HL-60 (cell line): ENCODE measurements around the gene PIK3R4.

Experiments used
- DNase-seq, 2 experiments: peaks; one replicate each; pipeline ENCODE4 v3.0.0-alpha.2; 2010 to 2020; ENCODE audit warnings: low read depth in 1 of 2, low spot score in 1 of 2
- H3K27ac ChIP-seq: fragments of 250-450 bp; sonication (Bioruptor Pico); replicated peaks from 2 replicates; pipeline ENCODE4 v1.5.1; 2020; ENCODE audit warnings: mild to moderate bottlenecking, moderate library complexity
- H3K27me3 ChIP-seq: fragments of 250-450 bp; sonication (Bioruptor Pico); 2 replicates; pipeline ENCODE4 v1.5.1; 2021; ENCODE audit warnings: mild to moderate bottlenecking, moderate library complexity; ENCODE audit not compliant: insufficient read depth, poor library complexity, severe bottlenecking
- H3K4me3 ChIP-seq: replicated peaks from 2 replicates; pipeline ENCODE4 v1.5.1; 2011; ENCODE audit warnings: mild to moderate bottlenecking, control low read depth, low read length; ENCODE audit not compliant: insufficient read depth
- GABPA ChIP-seq: IDR thresholded peaks from 2 replicates; pipeline ENCODE4 v1.6.1; 2012; ENCODE audit warnings: low read depth
- POLR2AphosphoS5 ChIP-seq: IDR thresholded peaks from 2 replicates; pipeline ENCODE4 v1.6.1; 2012; ENCODE audit warnings: low read depth
- SPI1 ChIP-seq: IDR thresholded peaks from 2 replicates; pipeline ENCODE4 v1.6.1; 2012; ENCODE audit warnings: low read depth, mild to moderate bottlenecking, borderline replicate concordance
- TF ChIP-seq, protein P1 (sequence below): IDR thresholded peaks from 2 replicates; pipeline ENCODE4 v1.6.1; 2012; ENCODE audit warnings: low read depth; ENCODE audit not compliant: insufficient replicate concordance
- TF ChIP-seq, protein P2 (sequence below): IDR thresholded peaks from one replicate; pipeline ENCODE4 v1.5.1; 2011; ENCODE audit warnings: low read length, control low read depth, inconsistent platforms; ENCODE audit not compliant: insufficient read depth

The PIK3R4 gene

DNA sequence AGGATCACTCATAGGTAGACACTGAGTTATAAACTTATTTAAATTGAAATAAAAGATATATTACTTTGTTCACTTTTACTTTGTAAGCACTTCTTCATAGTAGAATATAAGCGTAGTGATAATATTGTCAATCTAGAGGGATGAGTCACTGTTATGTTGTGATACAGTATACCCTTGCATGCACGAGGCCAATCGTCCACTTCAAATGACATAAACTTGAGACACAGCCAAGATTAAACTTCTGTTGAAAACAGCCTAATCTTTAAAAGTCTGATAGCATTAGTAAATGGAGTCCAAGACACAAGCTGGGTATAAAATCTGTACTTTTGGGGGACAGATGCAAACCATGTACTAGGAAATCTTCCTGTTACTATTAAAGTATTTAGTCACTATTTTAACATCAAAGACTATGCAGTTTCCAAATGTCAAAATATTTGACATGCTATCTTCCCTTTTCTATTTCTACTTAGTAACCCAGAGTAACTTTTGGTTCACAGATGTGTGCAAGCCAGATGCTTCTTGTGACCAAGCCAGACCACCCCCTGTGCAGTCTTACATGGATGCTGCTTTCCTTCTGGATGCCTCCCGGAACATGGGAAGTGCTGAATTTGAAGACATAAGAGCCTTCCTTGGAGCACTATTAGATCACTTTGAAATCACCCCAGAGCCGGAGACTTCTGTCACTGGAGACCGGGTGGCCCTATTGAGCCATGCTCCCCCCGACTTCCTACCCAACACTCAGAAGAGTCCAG is 85.3 kb downstream of the PIK3R4 start:
- Histone ChIP-seq H3K27me3 (no peaks in the 10 kb centered on the region), H3K4me3 (no peak overlapping the region), H3K27ac (no peak overlapping the region)
- no peak for DNase-seq
- TF ChIP-seq, protein P1, sequence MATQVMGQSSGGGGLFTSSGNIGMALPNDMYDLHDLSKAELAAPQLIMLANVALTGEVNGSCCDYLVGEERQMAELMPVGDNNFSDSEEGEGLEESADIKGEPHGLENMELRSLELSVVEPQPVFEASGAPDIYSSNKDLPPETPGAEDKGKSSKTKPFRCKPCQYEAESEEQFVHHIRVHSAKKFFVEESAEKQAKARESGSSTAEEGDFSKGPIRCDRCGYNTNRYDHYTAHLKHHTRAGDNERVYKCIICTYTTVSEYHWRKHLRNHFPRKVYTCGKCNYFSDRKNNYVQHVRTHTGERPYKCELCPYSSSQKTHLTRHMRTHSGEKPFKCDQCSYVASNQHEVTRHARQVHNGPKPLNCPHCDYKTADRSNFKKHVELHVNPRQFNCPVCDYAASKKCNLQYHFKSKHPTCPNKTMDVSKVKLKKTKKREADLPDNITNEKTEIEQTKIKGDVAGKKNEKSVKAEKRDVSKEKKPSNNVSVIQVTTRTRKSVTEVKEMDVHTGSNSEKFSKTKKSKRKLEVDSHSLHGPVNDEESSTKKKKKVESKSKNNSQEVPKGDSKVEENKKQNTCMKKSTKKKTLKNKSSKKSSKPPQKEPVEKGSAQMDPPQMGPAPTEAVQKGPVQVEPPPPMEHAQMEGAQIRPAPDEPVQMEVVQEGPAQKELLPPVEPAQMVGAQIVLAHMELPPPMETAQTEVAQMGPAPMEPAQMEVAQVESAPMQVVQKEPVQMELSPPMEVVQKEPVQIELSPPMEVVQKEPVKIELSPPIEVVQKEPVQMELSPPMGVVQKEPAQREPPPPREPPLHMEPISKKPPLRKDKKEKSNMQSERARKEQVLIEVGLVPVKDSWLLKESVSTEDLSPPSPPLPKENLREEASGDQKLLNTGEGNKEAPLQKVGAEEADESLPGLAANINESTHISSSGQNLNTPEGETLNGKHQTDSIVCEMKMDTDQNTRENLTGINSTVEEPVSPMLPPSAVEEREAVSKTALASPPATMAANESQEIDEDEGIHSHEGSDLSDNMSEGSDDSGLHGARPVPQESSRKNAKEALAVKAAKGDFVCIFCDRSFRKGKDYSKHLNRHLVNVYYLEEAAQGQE, result no peak

DNA sequence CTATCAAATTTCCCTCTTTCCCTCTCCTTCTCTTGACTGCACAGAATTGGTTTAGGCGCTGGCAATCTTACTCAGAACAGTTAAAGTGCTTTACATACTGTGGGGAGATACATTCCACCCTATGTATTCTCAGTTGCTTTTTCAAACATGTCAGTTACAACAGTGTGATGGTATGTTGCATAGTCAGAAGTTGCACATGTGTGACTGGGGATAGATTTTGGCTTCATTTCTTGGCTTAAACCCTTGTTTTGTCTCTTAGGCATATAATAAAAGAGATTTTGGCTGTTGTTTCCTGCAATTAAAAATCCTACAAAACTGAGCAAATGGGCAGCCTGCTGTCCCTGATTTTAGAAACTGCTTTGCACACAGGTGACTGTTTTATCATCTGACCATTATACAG is 86.7 kb downstream of the PIK3R4 start:
- Histone ChIP-seq H3K4me3 (no peak overlapping the region), H3K27ac (no peak overlapping the region), H3K27me3 (no peaks in the 10 kb centered on the region)
- no peak for TF ChIP-seq SPI1
- no peak for TF ChIP-seq GABPA
- TF ChIP-seq, protein P1, result no peak
- TF ChIP-seq, protein P2, sequence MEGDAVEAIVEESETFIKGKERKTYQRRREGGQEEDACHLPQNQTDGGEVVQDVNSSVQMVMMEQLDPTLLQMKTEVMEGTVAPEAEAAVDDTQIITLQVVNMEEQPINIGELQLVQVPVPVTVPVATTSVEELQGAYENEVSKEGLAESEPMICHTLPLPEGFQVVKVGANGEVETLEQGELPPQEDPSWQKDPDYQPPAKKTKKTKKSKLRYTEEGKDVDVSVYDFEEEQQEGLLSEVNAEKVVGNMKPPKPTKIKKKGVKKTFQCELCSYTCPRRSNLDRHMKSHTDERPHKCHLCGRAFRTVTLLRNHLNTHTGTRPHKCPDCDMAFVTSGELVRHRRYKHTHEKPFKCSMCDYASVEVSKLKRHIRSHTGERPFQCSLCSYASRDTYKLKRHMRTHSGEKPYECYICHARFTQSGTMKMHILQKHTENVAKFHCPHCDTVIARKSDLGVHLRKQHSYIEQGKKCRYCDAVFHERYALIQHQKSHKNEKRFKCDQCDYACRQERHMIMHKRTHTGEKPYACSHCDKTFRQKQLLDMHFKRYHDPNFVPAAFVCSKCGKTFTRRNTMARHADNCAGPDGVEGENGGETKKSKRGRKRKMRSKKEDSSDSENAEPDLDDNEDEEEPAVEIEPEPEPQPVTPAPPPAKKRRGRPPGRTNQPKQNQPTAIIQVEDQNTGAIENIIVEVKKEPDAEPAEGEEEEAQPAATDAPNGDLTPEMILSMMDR, result no peak
- TF ChIP-seq POLR2AphosphoS5, result no peak
- DNase-seq, result no peak

DNA sequence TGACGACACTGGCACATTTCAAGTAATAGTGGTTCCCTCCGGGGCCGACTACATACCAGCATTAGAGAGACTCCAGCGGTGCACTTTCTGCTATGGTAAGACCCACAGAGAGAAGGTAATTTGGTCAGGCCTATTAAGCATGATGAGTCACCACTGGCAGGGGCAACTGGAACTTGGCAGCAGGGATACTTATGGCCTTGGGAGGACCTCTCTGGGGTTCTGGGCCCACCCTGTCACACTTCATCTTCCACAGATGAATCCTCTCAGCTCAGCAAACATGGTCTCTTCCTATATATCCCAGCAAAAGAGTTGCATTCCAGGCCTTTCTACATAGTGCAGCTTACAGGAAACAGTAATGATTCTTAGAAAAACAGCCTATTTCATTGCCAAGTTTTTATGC is 88.0 kb downstream of the PIK3R4 start:
- H3K27me3 ChIP-seq, result no peaks in the 10 kb centered on the region
- DNase-seq, result no peak
- no peak overlapping the region for H3K27ac ChIP-seq
- H3K4me3 ChIP-seq, result no peak overlapping the region
- no peak for TF ChIP-seq POLR2AphosphoS5
- TF ChIP-seq, protein P2, result no peak
- TF ChIP-seq, protein P1, result no peak
- no peak for TF ChIP-seq SPI1
- TF ChIP-seq GABPA, result no peak
